Measurements from ENCODE around the gene PHLPP1.
"Not testable (repeated sequence)": the region's sequence is repeated elsewhere in the genome, so short reads cannot be mapped to it uniquely, and the experiment has no call there.

PHLPP1 gene

DNA sequence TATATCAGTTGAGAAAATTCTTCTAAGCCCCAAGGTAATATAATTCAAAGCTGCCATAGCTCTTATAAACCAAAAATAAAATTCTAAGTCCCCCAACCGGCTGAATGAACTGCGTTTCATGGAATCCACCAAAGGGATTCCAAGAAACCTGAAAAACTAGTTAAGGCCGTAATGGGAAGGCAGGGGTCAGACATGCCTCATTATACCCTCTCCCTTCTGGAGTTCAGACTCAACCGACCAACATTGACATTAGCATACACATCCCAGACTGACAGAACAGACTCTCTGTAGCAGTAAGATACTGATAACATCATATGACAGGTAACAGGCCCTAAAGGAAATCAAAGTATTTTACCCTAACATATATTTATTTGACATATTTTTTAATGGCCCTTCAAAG is 31.4 kb upstream of the PHLPP1 start:
- POLR2A ChIA-PET: no interaction called here
- no peak for DNase-seq (ENCODE audit: low read depth, low spot score)
- CTCF ChIA-PET: no interaction called here
- TF ChIP-seq, protein P1, sequence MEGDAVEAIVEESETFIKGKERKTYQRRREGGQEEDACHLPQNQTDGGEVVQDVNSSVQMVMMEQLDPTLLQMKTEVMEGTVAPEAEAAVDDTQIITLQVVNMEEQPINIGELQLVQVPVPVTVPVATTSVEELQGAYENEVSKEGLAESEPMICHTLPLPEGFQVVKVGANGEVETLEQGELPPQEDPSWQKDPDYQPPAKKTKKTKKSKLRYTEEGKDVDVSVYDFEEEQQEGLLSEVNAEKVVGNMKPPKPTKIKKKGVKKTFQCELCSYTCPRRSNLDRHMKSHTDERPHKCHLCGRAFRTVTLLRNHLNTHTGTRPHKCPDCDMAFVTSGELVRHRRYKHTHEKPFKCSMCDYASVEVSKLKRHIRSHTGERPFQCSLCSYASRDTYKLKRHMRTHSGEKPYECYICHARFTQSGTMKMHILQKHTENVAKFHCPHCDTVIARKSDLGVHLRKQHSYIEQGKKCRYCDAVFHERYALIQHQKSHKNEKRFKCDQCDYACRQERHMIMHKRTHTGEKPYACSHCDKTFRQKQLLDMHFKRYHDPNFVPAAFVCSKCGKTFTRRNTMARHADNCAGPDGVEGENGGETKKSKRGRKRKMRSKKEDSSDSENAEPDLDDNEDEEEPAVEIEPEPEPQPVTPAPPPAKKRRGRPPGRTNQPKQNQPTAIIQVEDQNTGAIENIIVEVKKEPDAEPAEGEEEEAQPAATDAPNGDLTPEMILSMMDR (IDR thresholded peaks at IDR 0.05; ENCODE audit: insufficient read depth, low read length, missing control alignments): no peak
- H3K4me3 ChIP-seq (ENCODE audit: low read depth, low read length): no peak overlapping the region

DNA sequence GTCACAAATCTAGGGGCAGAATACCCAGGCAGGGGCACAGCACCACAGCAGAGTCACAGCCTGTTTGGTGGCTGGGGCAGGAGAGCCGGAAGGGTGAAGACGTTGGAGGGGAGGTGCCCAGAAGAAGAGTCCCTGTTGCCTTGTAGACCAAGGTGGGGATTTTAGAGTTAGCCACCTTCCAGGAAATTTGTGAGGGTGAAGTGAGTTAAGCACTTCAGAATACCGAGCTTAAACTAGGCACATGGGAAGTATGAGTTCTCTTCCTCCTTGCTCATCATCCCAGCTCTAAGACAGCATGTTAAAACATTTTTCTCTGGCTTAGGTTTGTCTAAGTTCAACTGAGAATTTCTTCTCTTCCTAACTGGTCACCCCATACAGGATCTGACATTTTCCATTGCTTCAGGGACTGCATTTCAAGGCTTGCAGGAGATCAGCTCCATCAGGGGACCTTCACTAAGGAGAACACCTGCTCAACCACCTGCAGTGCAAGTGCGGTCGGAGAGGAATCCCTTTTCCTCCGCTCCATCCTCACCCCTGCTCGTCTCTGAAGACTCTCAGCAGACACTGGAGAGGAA is 26.5 kb upstream of the PHLPP1 start:
- TF ChIP-seq, protein P1 (IDR thresholded peaks at IDR 0.05; ENCODE audit: insufficient read depth, low read length, missing control alignments): no peak
- POLR2A ChIA-PET: no interaction called here
- CTCF ChIA-PET: no interaction called here
- DNase-seq (ENCODE audit: low read depth, low spot score): no peak
- H3K4me3 ChIP-seq (ENCODE audit: low read depth, low read length): no peak overlapping the region

DNA sequence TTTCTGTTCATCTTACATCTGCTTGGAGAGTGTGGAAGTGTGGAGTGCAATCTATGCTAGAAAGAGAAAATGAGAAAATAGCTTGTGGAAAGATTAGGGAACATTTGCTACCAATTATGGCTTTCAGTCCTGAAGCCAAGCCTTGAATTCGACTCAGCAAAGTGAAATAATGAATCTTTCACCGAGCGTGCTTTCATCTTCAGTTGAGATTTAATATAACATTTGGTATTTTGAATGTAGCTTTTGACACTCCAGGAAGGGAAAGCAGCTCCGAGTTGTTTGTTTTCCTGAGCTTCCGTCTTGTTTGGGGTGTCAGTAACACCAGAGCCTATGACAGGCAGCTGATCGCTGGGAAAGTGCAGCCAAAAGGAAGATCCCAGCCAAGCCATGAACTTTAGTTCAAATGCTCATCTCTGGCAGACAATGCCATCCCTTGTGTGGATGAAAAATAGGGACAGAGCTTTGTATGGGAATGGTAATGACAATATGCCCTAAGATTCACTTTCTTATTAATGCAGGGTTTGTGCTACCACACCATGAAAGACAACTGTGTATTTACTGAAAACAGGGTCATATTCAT is 25.0 kb upstream of the PHLPP1 start:
- CTCF ChIA-PET: interaction anchor here (1.1 to 1.5 kb wide), 2 partner anchors 13 to 24 kb away, joined by 3 to 5 read pairs; no protein-coding TSS in a partner anchor
- POLR2A ChIA-PET: no interaction called here

DNA sequence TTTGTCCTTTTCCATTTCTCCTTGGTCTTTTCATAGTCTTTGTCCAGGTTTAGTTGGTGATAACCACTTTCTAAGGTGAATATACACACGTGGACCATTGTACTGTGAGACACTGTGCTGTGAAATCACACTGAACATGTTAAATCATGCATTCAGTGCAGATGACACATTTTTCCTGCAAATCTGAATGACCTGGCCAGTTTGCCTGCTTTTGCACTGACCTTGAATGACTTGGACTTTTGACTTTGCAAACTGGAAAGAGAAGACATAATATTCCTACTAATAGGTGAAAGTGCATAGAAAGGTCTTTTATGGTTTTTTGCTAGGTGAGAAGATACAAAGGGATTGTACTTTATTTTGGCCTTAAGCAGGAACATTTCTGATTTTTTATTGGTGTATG is 21.7 kb upstream of the PHLPP1 start:
- TF ChIP-seq, protein P1 (IDR thresholded peaks at IDR 0.05; ENCODE audit: insufficient read depth, low read length, missing control alignments): no peak
- ChIA-PET CTCF (no interaction called here), POLR2A (no interaction called here)

More for the DNA sequence above, 25.0 kb upstream of the PHLPP1 start:
- DNase-seq (ENCODE audit: low read depth, low spot score): no peak
- TF ChIP-seq, protein P1 (IDR thresholded peaks at IDR 0.05; ENCODE audit: insufficient read depth, low read length, missing control alignments): no peak
- H3K4me3 ChIP-seq (ENCODE audit: low read depth, low read length): no peak overlapping the region

DNA sequence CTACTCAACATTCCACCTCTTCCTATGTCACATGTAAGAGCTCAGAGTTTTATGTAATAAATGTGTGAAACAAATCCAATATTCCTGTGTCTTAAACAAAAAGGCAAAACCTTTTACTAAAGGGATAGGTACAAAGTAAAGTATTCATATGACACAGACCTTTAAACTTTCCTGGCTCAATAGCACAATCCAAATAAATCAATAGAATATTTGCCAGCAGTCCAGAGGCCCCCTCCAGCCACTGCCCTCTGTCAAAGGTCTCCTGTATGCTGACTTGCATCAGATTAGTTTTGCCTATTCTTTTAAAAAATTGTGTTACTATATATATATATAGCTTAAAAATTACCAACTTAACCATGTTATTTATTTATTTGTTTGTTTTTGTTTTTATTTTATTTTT is 17.7 kb upstream of the PHLPP1 start:
- no peak overlapping the region for H3K4me3 ChIP-seq (ENCODE audit: low read depth, low read length)
- DNase-seq (ENCODE audit: low read depth, low spot score): no peak
- CTCF ChIA-PET: interaction anchor here (0.9 to 2.9 kb wide), 5 partner anchors 10 to 111 kb away, joined by 3 to 8 read pairs (median 5); partner anchors contain the start of gene PHLPP1
- POLR2A ChIA-PET: no interaction called here
- TF ChIP-seq, protein P1 (IDR thresholded peaks at IDR 0.05; ENCODE audit: insufficient read depth, low read length, missing control alignments): no peak

More for the DNA sequence above, 21.7 kb upstream of the PHLPP1 start:
- DNase-seq (ENCODE audit: low read depth, low spot score): no peak
- H3K4me3 ChIP-seq (ENCODE audit: low read depth, low read length): no peak overlapping the region

DNA sequence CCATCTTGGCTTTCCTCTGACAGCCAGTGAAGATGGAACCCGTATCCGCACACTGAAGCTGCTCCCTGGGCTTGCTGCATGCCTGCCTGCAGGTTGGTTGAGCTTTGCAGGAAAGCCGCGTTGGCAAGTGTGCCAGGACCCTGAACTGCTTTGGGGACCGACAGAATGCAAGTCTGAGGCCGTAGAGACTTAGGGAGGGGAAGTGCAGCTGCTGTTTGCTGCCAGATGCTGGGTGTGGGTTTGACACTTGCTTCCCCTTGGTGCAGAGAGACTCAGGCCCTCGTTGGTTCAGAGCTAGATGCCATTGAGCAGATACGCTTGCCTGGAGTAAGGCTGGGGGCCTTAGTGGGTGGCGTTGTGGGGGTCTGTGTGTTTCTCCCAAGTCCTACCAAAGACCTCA is 13.1 kb upstream of the PHLPP1 start:
- ChIA-PET CTCF (interaction anchor here (1.5 to 2.3 kb wide), 2 partner anchors 13 to 280 kb away, joined by 4 to 8 read pairs; partner anchors contain the start of gene PHLPP1), POLR2A (no interaction called here)
- DNase-seq (ENCODE audit: low read depth, low spot score): no peak
- TF ChIP-seq, protein P1 (IDR thresholded peaks at IDR 0.05; ENCODE audit: insufficient read depth, low read length, missing control alignments): no peak
- H3K4me3 ChIP-seq (ENCODE audit: low read depth, low read length): no peak overlapping the region

DNA sequence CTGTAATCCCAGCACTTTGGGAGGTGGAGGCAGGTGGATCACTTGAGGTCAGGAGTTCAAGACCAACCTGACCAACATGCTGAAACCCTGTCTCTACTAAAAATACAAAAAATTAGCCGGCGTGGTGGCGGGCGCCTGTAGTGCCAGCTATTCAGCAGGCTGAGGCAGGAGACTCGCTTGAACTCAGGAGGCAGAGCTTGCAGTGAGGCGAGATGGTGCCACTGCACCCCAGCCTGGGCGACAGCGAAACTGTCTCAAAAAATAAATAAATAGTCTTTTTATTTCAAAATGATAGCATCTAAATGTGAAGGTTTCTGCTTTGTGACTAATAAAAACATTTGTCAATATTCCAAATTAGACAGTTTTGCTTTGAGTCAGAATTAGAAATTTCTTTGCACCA is 8.5 kb upstream of the PHLPP1 start:
- POLR2A ChIA-PET; H3K4me3 ChIP-seq (ENCODE audit: low read depth, low read length); DNase-seq (ENCODE audit: low read depth, low spot score): not testable (repeated sequence)
- CTCF ChIA-PET: interaction anchor here (1.5 kb wide), 1 partner anchor 9 kb away, joined by 3 read pairs; no protein-coding TSS in a partner anchor

DNA sequence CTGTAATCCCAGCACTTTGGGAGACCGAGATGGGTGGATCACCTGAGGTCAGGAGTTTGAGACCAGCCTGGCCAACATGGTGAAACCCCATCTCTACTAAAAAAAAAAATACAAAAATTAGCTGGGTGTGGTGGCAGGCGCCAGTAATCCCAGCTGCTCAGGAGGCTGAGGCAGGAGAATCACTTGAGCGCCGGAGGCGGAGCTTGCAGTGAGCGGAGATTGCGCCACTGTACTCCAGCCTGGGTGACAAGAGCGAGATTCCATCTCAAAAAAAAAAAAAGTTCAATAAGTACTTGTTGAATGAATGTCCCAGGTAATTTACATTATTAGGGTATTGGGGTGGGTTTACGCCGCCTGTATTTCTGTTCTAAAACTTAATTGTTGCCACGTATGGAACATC is 5.4 kb upstream of the PHLPP1 start:
- CTCF ChIA-PET: interaction anchor here (0.6 to 3.3 kb wide), 11 partner anchors 10 to 273 kb away, joined by 3 to 25 read pairs (median 5); no protein-coding TSS in a partner anchor
- DNase-seq (ENCODE audit: low read depth, low spot score); H3K4me3 ChIP-seq (ENCODE audit: low read depth, low read length); POLR2A ChIA-PET: not testable (repeated sequence)

Data from AG04449 (cell line).